WTC11 (cell line): ENCODE results near the gene SAMD5. TPM values are rescaled to one million over a fixed set of nuclear protein-coding genes. Genes with fewer than 3 reads are reported as not detected.
"Not testable (repeated sequence)": the region's sequence is repeated elsewhere in the genome, so short reads cannot be mapped to it uniquely, and the experiment has no call there.

ENCODE experiments used
- ATAC-seq: fragments of 200-7000 bp; cut with Tn5 transposase; 2 replicates; pipeline ENCODE4 v1.10.0; 2021; ENCODE audit warnings: mild to moderate bottlenecking, moderate library complexity
- CTCF ChIA-PET: fragments of 300-600 bp; sonication (Branson Sonifier 250); formaldehyde crosslinking; loops from one replicate; lab custom pipeline; 2021; ENCODE audit warnings: antibody characterized with exemption; lab: Charles Lee
- POLR2A ChIA-PET: fragments of 350-600 bp; sonication (Branson Sonifier 250); formaldehyde crosslinking; loops from one replicate; lab custom pipeline; 2021; ENCODE audit warnings: antibody characterized with exemption; lab: Charles Lee
- DNase-seq: peaks from one replicate; pipeline ENCODE4 v3.0.0; 2021; ENCODE audit warnings: low spot score
- H3K27ac Mint-ChIP-seq: 2 replicates; pipeline ENCODE4 v1.8.0; 2021; ENCODE audit warnings: mixed read lengths
- H3K27me3 Mint-ChIP-seq: 2 replicates; pipeline ENCODE4 v1.8.0; 2021; ENCODE audit warnings: low read depth, mild to moderate bottlenecking, moderate library complexity, mixed read lengths
- H3K36me3 Mint-ChIP-seq: 2 replicates; pipeline ENCODE4 v1.8.0; 2021; ENCODE audit warnings: mixed read lengths
- H3K4me1 Mint-ChIP-seq: 2 replicates; pipeline ENCODE4 v1.8.0; 2022; ENCODE audit warnings: mixed read lengths
- H3K4me3 Mint-ChIP-seq: 2 replicates; pipeline ENCODE4 v1.8.0; 2021; ENCODE audit warnings: mild to moderate bottlenecking, moderate library complexity, mixed read lengths
- H3K9me3 Mint-ChIP-seq: 2 replicates; pipeline ENCODE4 v1.8.0; 2021; ENCODE audit warnings: mixed read lengths
- ELF4 ChIP-seq: sonication (generic); formaldehyde crosslinking; IDR thresholded peaks from 2 replicates; pipeline ENCODE4 v1.8.1; 2022; ENCODE audit warnings: low read depth, mild to moderate bottlenecking, moderate library complexity, missing genetic modification reagents
- ESRRA ChIP-seq: sonication (generic); formaldehyde crosslinking; IDR thresholded peaks from 2 replicates; pipeline ENCODE4 v1.8.1; 2022; ENCODE audit warnings: mild to moderate bottlenecking, missing genetic modification reagents, borderline replicate concordance
- FOXP1 ChIP-seq: sonication (generic); formaldehyde crosslinking; IDR thresholded peaks from 2 replicates; pipeline ENCODE4 v1.8.0; 2022; ENCODE audit warnings: missing genetic modification reagents, mild to moderate bottlenecking, moderate library complexity, borderline replicate concordance
- GABPB1 ChIP-seq: sonication (generic); formaldehyde crosslinking; IDR thresholded peaks from 2 replicates; pipeline ENCODE4 v1.8.1; 2023; ENCODE audit warnings: mild to moderate bottlenecking, missing genetic modification reagents
- HMGA2 ChIP-seq: fragments of 250-450 bp; sonication (Bioruptor Pico); IDR thresholded peaks from 2 replicates; pipeline ENCODE4 v1.4.0; 2021; ENCODE audit warnings: mild to moderate bottlenecking, moderate library complexity
- KAT7 ChIP-seq: sonication (generic); formaldehyde crosslinking; IDR thresholded peaks from 2 replicates; pipeline ENCODE4 v1.8.1; 2023; ENCODE audit warnings: missing genetic modification reagents, mild to moderate bottlenecking, borderline replicate concordance
- NR3C1 ChIP-seq: sonication (generic); formaldehyde crosslinking; conservative IDR thresholded peaks from 2 replicates; pipeline ENCODE4 v1.8.1; 2023; ENCODE audit warnings: low read depth, mild to moderate bottlenecking, missing genetic modification reagents
- SMAD3 ChIP-seq: sonication (generic); formaldehyde crosslinking; IDR thresholded peaks from 2 replicates; pipeline ENCODE4 v1.8.0; 2022; ENCODE audit warnings: missing genetic modification reagents, mild to moderate bottlenecking, borderline replicate concordance
- SMAD4 ChIP-seq: sonication (generic); formaldehyde crosslinking; IDR thresholded peaks from 2 replicates; pipeline ENCODE4 v1.8.0; 2022; ENCODE audit warnings: mild to moderate bottlenecking, missing genetic modification reagents
- TEAD1 ChIP-seq: sonication (generic); formaldehyde crosslinking; IDR thresholded peaks from 2 replicates; pipeline ENCODE4 v1.8.0; 2022; ENCODE audit warnings: mild to moderate bottlenecking, missing genetic modification reagents
- TEAD4 ChIP-seq: sonication (generic); formaldehyde crosslinking; IDR thresholded peaks from 2 replicates; pipeline ENCODE4 v1.8.0; 2022; ENCODE audit warnings: mild to moderate bottlenecking, missing genetic modification reagents
- ZNF138 ChIP-seq: sonication (generic); formaldehyde crosslinking; conservative IDR thresholded peaks from 2 replicates; pipeline ENCODE4 v1.8.1; 2022; ENCODE audit warnings: mild to moderate bottlenecking, moderate library complexity, missing genetic modification reagents
- ZNF396 ChIP-seq: fragments of 250-450 bp; sonication (Bioruptor Pico); IDR thresholded peaks from 2 replicates; pipeline ENCODE4 v1.8.0; 2021; ENCODE audit warnings: mild to moderate bottlenecking, moderate library complexity, borderline replicate concordance
- total RNA-seq: library from RNA; stranded (reverse); gene quantifications from 3 replicates; pipeline ENCODE4 v1.2.3, GENCODE V29; 2021
- TF ChIP-seq, protein P1 (sequence below): sonication (generic); formaldehyde crosslinking; IDR thresholded peaks from 2 replicates; pipeline ENCODE4 v1.8.0; 2022; ENCODE audit warnings: mild to moderate bottlenecking, missing genetic modification reagents
- TF ChIP-seq, protein P2 (sequence below): fragments of 250-450 bp; sonication (Bioruptor Pico); IDR thresholded peaks from 2 replicates; pipeline ENCODE4 v1.9.0; 2021; ENCODE audit warnings: mild to moderate bottlenecking
- TF ChIP-seq, protein P3 (sequence below): sonication (generic); formaldehyde crosslinking; IDR thresholded peaks from 2 replicates; pipeline ENCODE4 v1.8.1; 2022; ENCODE audit warnings: low read depth, mild to moderate bottlenecking, moderate library complexity, missing genetic modification reagents, borderline replicate concordance
- TF ChIP-seq, protein P4 (sequence below): fragments of 250-450 bp; sonication (Bioruptor Pico); IDR thresholded peaks from 2 replicates; pipeline ENCODE4 v1.9.0; 2021; ENCODE audit warnings: moderate library complexity, mild to moderate bottlenecking, inconsistent platforms, borderline replicate concordance
- TF ChIP-seq, protein P5 (sequence below): sonication (generic); formaldehyde crosslinking; IDR thresholded peaks from 2 replicates; pipeline ENCODE4 v1.8.1; 2023; ENCODE audit warnings: mild to moderate bottlenecking, missing genetic modification reagents
- TF ChIP-seq, protein P6 (sequence below): sonication (generic); formaldehyde crosslinking; IDR thresholded peaks from 2 replicates; pipeline ENCODE4 v1.8.1; 2022; ENCODE audit warnings: mild to moderate bottlenecking, missing genetic modification reagents, moderate library complexity, borderline replicate concordance
- TF ChIP-seq, protein P7 (sequence below): sonication (generic); formaldehyde crosslinking; IDR thresholded peaks from 2 replicates; pipeline ENCODE4 v1.8.0; 2022; ENCODE audit warnings: mild to moderate bottlenecking, missing genetic modification reagents

The SAMD5 gene
- total RNA-seq, 1 experiment from 2014 or later: 0.39 TPM

DNA sequence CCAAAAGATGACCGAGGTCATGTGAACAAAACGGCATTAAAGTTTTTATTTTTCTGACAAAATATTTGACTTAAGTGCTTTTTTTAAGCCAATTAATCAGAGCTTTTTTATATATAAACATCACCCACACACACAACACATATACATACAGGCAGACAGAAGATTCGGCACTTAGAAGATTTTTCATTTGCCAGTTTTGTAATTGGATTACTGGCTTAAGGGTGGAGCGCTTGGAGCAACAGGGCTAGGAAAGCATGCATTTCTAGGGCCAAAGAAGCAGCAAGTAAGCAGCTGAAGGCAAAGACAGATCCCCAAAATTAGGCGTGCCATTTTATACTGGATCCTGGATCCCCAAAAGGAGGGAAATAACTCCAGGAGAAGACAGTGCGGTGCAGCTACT lies 30.3 kb downstream of the SAMD5 start (continued):
- TF ChIP-seq, protein P1, sequence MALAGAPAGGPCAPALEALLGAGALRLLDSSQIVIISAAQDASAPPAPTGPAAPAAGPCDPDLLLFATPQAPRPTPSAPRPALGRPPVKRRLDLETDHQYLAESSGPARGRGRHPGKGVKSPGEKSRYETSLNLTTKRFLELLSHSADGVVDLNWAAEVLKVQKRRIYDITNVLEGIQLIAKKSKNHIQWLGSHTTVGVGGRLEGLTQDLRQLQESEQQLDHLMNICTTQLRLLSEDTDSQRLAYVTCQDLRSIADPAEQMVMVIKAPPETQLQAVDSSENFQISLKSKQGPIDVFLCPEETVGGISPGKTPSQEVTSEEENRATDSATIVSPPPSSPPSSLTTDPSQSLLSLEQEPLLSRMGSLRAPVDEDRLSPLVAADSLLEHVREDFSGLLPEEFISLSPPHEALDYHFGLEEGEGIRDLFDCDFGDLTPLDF (CRISPR knock-in tag): no peak

DNA sequence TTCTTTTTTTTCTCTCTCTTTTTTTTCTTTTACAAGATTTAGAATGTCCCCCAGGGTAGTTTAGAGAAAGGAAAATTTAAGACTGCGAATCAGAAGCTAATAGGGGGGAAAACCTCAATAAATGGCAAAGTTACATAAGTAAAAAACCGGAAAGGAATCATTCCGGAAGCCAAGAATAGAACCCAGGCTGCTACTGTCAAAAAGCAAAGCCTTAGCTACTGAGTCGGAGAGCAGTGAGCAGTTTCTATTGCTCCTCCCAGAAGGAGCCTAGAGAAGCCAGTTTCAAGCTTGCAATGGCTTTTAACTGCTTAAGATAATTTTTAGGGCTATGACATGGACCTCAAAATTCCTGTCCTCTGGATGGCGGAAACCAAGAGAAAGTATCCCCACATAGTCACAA lies 31.6 kb downstream of the SAMD5 start:
- ATAC-seq: no peak
- H3K4me3 Mint-ChIP-seq: no peak overlapping the region
- H3K4me1 Mint-ChIP-seq: no peaks in the 10 kb centered on the region
- ChIA-PET POLR2A (interaction anchor here (0.7 kb wide), 1 partner anchor 74 kb away, joined by 11 read pairs; no protein-coding TSS in a partner anchor), CTCF (no interaction called here)
- H3K27ac Mint-ChIP-seq: no peak overlapping the region
- TF ChIP-seq SMAD3 (CRISPR knock-in tag): no peak
- no peak for TF ChIP-seq FOXP1 (CRISPR knock-in tag)
- TF ChIP-seq SMAD4 (CRISPR knock-in tag): no peak
- TF ChIP-seq HMGA2 (CRISPR knock-in tag): no peak
- TF ChIP-seq ELF4: no peak
- TF ChIP-seq, protein P2, sequence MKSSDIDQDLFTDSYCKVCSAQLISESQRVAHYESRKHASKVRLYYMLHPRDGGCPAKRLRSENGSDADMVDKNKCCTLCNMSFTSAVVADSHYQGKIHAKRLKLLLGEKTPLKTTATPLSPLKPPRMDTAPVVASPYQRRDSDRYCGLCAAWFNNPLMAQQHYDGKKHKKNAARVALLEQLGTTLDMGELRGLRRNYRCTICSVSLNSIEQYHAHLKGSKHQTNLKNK (CRISPR knock-in tag): no peak
- TF ChIP-seq ZNF138 (CRISPR knock-in tag): no peak
- no peak for TF ChIP-seq ESRRA (CRISPR knock-in tag)
- TF ChIP-seq, all 79 proteins: peak for 0
- peaks cover 24% of the 10 kb centered on the region for H3K36me3 Mint-ChIP-seq
- H3K9me3 Mint-ChIP-seq: peaks cover 25% of the 10 kb centered on the region
- no peak for DNase-seq
- H3K27me3 Mint-ChIP-seq: peaks cover 3% of the 10 kb centered on the region; the same call in 1 of the 2 replicates

DNA sequence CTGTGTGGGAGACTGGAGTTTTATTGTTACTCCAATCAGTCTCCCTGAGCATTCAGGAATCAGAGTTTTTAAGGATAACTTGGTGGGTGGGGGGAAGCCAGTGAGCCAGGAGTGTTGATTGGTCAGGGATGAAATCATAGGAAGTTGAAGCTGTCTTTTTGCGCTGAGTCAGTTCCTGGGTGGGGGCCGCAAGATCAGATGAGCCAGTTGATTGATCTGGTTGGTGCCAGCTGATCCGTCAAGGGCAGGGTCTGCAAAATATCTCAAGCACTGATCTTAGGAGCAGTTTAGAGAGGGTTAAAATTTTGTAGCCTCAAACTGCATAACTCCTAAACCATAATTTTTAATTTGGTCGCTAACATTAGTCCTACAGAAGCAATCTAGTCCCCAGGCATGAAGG lies 33.9 kb downstream of the SAMD5 start:
- H3K27me3 Mint-ChIP-seq, H3K4me1 Mint-ChIP-seq, ATAC-seq, H3K27ac Mint-ChIP-seq, POLR2A ChIA-PET, DNase-seq, H3K4me3 Mint-ChIP-seq, CTCF ChIA-PET: not testable (repeated sequence)
- H3K9me3 Mint-ChIP-seq: peaks cover 25% of the 10 kb centered on the region
- peaks cover 24% of the 10 kb centered on the region for H3K36me3 Mint-ChIP-seq

DNA sequence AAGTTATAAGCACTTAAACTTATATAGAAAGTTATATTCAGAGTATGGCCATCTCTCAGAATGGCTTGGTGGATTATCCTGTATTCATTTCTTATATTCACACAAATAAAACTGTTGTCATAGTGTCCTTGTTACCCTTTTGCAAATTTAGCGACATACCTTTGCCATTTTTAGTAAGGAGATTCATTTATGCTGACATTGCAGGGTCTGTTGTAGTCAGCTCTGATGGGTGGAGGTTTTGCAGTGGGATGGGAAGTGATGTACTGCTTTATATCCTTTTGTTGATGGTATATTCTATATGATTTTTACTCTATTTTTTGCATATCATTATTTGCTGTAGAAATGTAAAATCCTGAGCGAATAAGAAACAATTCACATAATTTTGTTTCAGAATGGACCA lies 35.9 kb downstream of the SAMD5 start:
- Mint-ChIP-seq H3K4me1 (peaks cover 6% of the 10 kb centered on the region), H3K9me3 (peaks cover 27% of the 10 kb centered on the region), H3K36me3 (peaks cover 24% of the 10 kb centered on the region), H3K27me3 (peaks cover 3% of the 10 kb centered on the region; the same call in 1 of the 2 replicates), H3K27ac (no peak overlapping the region), H3K4me3 (no peak overlapping the region)
- ATAC-seq: no peak
- DNase-seq: no peak
- ChIA-PET POLR2A (no interaction called here), CTCF (no interaction called here)
- TF ChIP-seq, protein P3, sequence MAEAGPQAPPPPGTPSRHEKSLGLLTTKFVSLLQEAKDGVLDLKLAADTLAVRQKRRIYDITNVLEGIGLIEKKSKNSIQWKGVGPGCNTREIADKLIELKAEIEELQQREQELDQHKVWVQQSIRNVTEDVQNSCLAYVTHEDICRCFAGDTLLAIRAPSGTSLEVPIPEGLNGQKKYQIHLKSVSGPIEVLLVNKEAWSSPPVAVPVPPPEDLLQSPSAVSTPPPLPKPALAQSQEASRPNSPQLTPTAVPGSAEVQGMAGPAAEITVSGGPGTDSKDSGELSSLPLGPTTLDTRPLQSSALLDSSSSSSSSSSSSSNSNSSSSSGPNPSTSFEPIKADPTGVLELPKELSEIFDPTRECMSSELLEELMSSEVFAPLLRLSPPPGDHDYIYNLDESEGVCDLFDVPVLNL (CRISPR knock-in tag): no peak
- TF ChIP-seq, protein P4, sequence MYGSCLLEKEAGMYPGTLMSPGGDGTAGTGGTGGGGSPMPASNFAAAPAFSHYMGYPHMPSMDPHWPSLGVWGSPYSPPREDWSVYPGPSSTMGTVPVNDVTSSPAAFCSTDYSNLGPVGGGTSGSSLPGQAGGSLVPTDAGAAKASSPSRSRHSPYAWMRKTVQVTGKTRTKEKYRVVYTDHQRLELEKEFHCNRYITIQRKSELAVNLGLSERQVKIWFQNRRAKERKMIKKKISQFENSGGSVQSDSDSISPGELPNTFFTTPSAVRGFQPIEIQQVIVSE (CRISPR knock-in tag): no peak
- TF ChIP-seq NR3C1 (no peak), SMAD4 (CRISPR knock-in tag) (no peak), FOXP1 (CRISPR knock-in tag) (no peak), ELF4 (no peak), ZNF396 (CRISPR knock-in tag) (no peak), TEAD4 (CRISPR knock-in tag) (no peak), KAT7 (CRISPR knock-in tag) (no peak), GABPB1 (CRISPR knock-in tag) (no peak), TEAD1 (CRISPR knock-in tag) (no peak)
- TF ChIP-seq, protein P5, sequence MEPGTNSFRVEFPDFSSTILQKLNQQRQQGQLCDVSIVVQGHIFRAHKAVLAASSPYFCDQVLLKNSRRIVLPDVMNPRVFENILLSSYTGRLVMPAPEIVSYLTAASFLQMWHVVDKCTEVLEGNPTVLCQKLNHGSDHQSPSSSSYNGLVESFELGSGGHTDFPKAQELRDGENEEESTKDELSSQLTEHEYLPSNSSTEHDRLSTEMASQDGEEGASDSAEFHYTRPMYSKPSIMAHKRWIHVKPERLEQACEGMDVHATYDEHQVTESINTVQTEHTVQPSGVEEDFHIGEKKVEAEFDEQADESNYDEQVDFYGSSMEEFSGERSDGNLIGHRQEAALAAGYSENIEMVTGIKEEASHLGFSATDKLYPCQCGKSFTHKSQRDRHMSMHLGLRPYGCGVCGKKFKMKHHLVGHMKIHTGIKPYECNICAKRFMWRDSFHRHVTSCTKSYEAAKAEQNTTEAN (CRISPR knock-in tag): no peak
- TF ChIP-seq, protein P6, sequence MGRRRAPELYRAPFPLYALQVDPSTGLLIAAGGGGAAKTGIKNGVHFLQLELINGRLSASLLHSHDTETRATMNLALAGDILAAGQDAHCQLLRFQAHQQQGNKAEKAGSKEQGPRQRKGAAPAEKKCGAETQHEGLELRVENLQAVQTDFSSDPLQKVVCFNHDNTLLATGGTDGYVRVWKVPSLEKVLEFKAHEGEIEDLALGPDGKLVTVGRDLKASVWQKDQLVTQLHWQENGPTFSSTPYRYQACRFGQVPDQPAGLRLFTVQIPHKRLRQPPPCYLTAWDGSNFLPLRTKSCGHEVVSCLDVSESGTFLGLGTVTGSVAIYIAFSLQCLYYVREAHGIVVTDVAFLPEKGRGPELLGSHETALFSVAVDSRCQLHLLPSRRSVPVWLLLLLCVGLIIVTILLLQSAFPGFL: no peak
- TF ChIP-seq, protein P2 (CRISPR knock-in tag): no peak
- TF ChIP-seq, protein P7, sequence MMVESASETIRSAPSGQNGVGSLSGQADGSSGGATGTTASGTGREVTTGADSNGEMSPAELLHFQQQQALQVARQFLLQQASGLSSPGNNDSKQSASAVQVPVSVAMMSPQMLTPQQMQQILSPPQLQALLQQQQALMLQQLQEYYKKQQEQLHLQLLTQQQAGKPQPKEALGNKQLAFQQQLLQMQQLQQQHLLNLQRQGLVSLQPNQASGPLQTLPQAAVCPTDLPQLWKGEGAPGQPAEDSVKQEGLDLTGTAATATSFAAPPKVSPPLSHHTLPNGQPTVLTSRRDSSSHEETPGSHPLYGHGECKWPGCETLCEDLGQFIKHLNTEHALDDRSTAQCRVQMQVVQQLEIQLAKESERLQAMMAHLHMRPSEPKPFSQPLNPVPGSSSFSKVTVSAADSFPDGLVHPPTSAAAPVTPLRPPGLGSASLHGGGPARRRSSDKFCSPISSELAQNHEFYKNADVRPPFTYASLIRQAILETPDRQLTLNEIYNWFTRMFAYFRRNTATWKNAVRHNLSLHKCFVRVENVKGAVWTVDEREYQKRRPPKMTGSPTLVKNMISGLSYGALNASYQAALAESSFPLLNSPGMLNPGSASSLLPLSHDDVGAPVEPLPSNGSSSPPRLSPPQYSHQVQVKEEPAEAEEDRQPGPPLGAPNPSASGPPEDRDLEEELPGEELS: no peak
